Measurements from ENCODE around the gene TBXAS1.

Gene TBXAS1

GRCh38 chr7:140068033-140068432, 239.0 kb downstream of the TBXAS1 start:
- DNase-seq = no peak

GRCh38 chr7:140069298-140069949, 240.4 kb downstream of the TBXAS1 start:
- no peak for DNase-seq
